Ishikawa (cell line): ENCODE measurements around the gene CCL27.

Source experiments
- CEBPB ChIP-seq: IDR thresholded peaks from 2 replicates; pipeline ENCODE4 v1.6.1; 2012
- EP300 ChIP-seq: IDR thresholded peaks from 2 replicates; pipeline ENCODE4 v1.6.1; 2012; ENCODE audit warnings: borderline replicate concordance
- TCF12 ChIP-seq: IDR thresholded peaks from 2 replicates; pipeline ENCODE4 v1.6.1; 2012; ENCODE audit warnings: low read depth

GRCh38 chr9:34636791-34637355, 25.6 kb downstream of the CCL27 start:
- no peak for TF ChIP-seq EP300
- TF ChIP-seq TCF12: 0 out of 2 replicates have a peak, but pooled peaks have one; percentile 7
- no peak for TF ChIP-seq CEBPB
